H1 (cell line): ENCODE measurements around the gene CCDC192. TPM values are rescaled to one million over a fixed set of nuclear protein-coding genes. Genes with fewer than 3 reads are reported as not detected.

Experiments used
- CTCF ChIA-PET: fragments of 300-600 bp; sonication (Branson Sonifier 250); formaldehyde crosslinking; loops from one replicate; lab custom pipeline; 2021; ENCODE audit not compliant: partially characterized antibody; lab: Charles Lee
- POLR2A ChIA-PET: fragments of 300-600 bp; sonication (Branson Sonifier 250); formaldehyde crosslinking; loops from one replicate; lab custom pipeline; 2021; ENCODE audit warnings: inconsistent platforms; ENCODE audit not compliant: partially characterized antibody; lab: Charles Lee
- DNase-seq, 2 experiments: peaks; one replicate each; pipeline versions ENCODE4 v3.0.0 to v3.0.0-alpha.2; 2010 to 2022; ENCODE audit warnings: low spot score in 2 of 2, low read depth in 1 of 2, mixed read lengths in 1 of 2
- FAIRE-seq: peaks from 2 replicates; lab custom pipeline; 2011; peaks lifted over from hg19 to GRCh38; lab: Jason Lieb, UNC
- H2AFZ ChIP-seq: 2 replicates; pipeline ENCODE4 v1.8.1; 2012; ENCODE audit warnings: low read length, inconsistent platforms
- H2AK5ac ChIP-seq: 2 replicates; pipeline ENCODE4 v1.6.1; 2013; ENCODE audit warnings: low read depth, low read length
- H2BK120ac ChIP-seq: replicated peaks from 2 replicates; pipeline ENCODE3; 2013; ENCODE audit warnings: low read depth, low read length, inconsistent platforms
- H2BK12ac ChIP-seq: 2 replicates; pipeline ENCODE4 v1.6.1; 2013; ENCODE audit warnings: low read depth, low read length
- H2BK15ac ChIP-seq: 2 replicates; pipeline ENCODE4 v1.6.1; 2013; ENCODE audit warnings: low read length
- H2BK20ac ChIP-seq: 2 replicates; pipeline ENCODE4 v1.6.1; 2013; ENCODE audit warnings: low read length
- H2BK5ac ChIP-seq: 2 replicates; pipeline ENCODE4 v1.6.1; 2013; ENCODE audit warnings: low read depth, low read length
- H3K14ac ChIP-seq: 2 replicates; pipeline ENCODE4 v1.6.1; 2013; ENCODE audit warnings: inconsistent platforms; ENCODE audit not compliant: insufficient read length
- H3K18ac ChIP-seq: 2 replicates; pipeline ENCODE4 v1.6.1; 2013; ENCODE audit warnings: low read length; ENCODE audit errors: extremely low read depth
- H3K23ac ChIP-seq: 2 replicates; pipeline ENCODE4 v1.6.1; 2013; ENCODE audit warnings: inconsistent platforms; ENCODE audit not compliant: insufficient read length
- H3K23me2 ChIP-seq: 2 replicates; pipeline ENCODE4 v1.6.1; 2013; ENCODE audit warnings: low read depth, low read length
- H3K27ac ChIP-seq: 2 replicates; pipeline ENCODE4 v1.6.1; 2011; ENCODE audit warnings: low read depth, low read length, inconsistent platforms
- H3K27me3 ChIP-seq, 4 experiments: replicated peaks in 1 of 4; 1 replicate in 1 of 4; 2 replicates in 3 of 4; pipeline versions ENCODE4 v1.6.1 to v1.8.1; 2011 to 2013; ENCODE audit warnings: low read length in 3 of 4, mild to moderate bottlenecking in 3 of 4, inconsistent platforms in 2 of 4, mixed read lengths in 2 of 4, moderate library complexity in 1 of 4; ENCODE audit not compliant: control insufficient read depth in 3 of 4, insufficient read depth in 3 of 4; ENCODE audit errors: extremely low read depth in 1 of 4
- H3K36me3 ChIP-seq, 4 experiments: 2 replicates each; pipeline versions ENCODE4 v1.6.1 to v1.8.1; 2011 to 2013; ENCODE audit warnings: mild to moderate bottlenecking in 4 of 4, low read length in 3 of 4, moderate library complexity in 2 of 4, control low read depth in 1 of 4, inconsistent platforms in 1 of 4; ENCODE audit not compliant: insufficient read depth in 4 of 4, control insufficient read depth in 2 of 4
- H3K4ac ChIP-seq: replicated peaks from 2 replicates; pipeline ENCODE3; 2013; ENCODE audit warnings: low read length, low read depth, mixed read lengths, inconsistent platforms; ENCODE audit not compliant: insufficient read length
- H3K4me1 ChIP-seq, 4 experiments: replicated peaks in 1 of 4; 1 replicate in 1 of 4; 2 replicates in 3 of 4; pipeline versions ENCODE4 v1.6.1 to v1.8.1; 2011 to 2013; ENCODE audit warnings: low read length in 3 of 4, inconsistent platforms in 2 of 4, mixed read lengths in 1 of 4; ENCODE audit not compliant: insufficient read depth in 4 of 4, control insufficient read depth in 3 of 4
- H3K4me2 ChIP-seq, 2 experiments: 2 replicates each; pipeline versions ENCODE4 v1.6.1 to v1.8.1; 2011 to 2013; ENCODE audit warnings: low read depth in 2 of 2, low read length in 2 of 2, control low read depth in 1 of 2, inconsistent platforms in 1 of 2, mild to moderate bottlenecking in 1 of 2; ENCODE audit not compliant: insufficient read depth in 1 of 2
- H3K4me3 ChIP-seq, 4 experiments: fragments of 200-600, 300-600 bp in 1 of 4; sonication (generic), shearing (Covaris generic), sonication (Bioruptor Twin) in 1 of 4; 2 replicates each; pipeline versions ENCODE4 v1.5.1 to v1.8.1; 2011 to 2016; ENCODE audit warnings: low read length in 4 of 4, low read depth in 3 of 4, control low read depth in 2 of 4, inconsistent platforms in 2 of 4, mild to moderate bottlenecking in 2 of 4, mixed read lengths in 1 of 4, moderate library complexity in 1 of 4; ENCODE audit not compliant: insufficient read depth in 2 of 4; ENCODE audit errors: extremely low read depth in 1 of 4
- H3K56ac ChIP-seq: replicated peaks from 2 replicates; pipeline ENCODE3; 2013; ENCODE audit warnings: low read depth, mild to moderate bottlenecking, mixed read lengths, low read length, inconsistent platforms; ENCODE audit not compliant: insufficient read length
- H3K79me1 ChIP-seq: 2 replicates; pipeline ENCODE4 v1.6.1; 2013; ENCODE audit warnings: low read depth, low read length, control low read depth
- H3K79me2 ChIP-seq, 2 experiments: 2 replicates each; pipeline versions ENCODE4 v1.6.1 to v1.8.1; 2012 to 2013; ENCODE audit warnings: low read length in 2 of 2, mild to moderate bottlenecking in 2 of 2, inconsistent platforms in 1 of 2; ENCODE audit not compliant: insufficient read depth in 2 of 2, control insufficient read depth in 1 of 2
- H3K9ac ChIP-seq, 4 experiments: replicated peaks in 1 of 4; 1 replicate in 1 of 4; 2 replicates in 3 of 4; pipeline versions ENCODE4 v1.6.1 to v1.8.1; 2011 to 2013; ENCODE audit warnings: low read depth in 3 of 4, low read length in 3 of 4, control low read depth in 2 of 4, mild to moderate bottlenecking in 2 of 4, moderate library complexity in 2 of 4, inconsistent platforms in 1 of 4; ENCODE audit errors: extremely low read depth in 1 of 4
- H3K9me3 ChIP-seq, 2 experiments: 2 replicates each; pipeline versions ENCODE4 v1.6.1 to v1.8.1; 2012 to 2013; ENCODE audit warnings: mild to moderate bottlenecking in 2 of 2, moderate library complexity in 2 of 2, control low read depth in 1 of 2, inconsistent platforms in 1 of 2, low read depth in 1 of 2, low read length in 1 of 2, mixed read lengths in 1 of 2; ENCODE audit not compliant: insufficient read depth in 2 of 2
- H4K20me1 ChIP-seq, 2 experiments: replicated peaks in 1 of 2; 2 replicates each; pipeline versions ENCODE3 to v1.8.1; 2011 to 2013; ENCODE audit warnings: inconsistent platforms in 2 of 2, low read length in 2 of 2, mild to moderate bottlenecking in 1 of 2; ENCODE audit not compliant: insufficient read depth in 2 of 2, control insufficient read depth in 1 of 2
- H4K5ac ChIP-seq: 2 replicates; pipeline ENCODE4 v1.6.1; 2013; ENCODE audit warnings: low read length, low read depth, mixed read lengths, inconsistent platforms; ENCODE audit not compliant: insufficient read length
- H4K8ac ChIP-seq: 2 replicates; pipeline ENCODE4 v1.8.0; 2013; ENCODE audit warnings: mild to moderate bottlenecking, moderate library complexity, low read length, inconsistent platforms; ENCODE audit not compliant: insufficient read depth; ENCODE audit errors: extremely low read depth
- H4K91ac ChIP-seq: replicated peaks from 2 replicates; pipeline ENCODE3; 2013; ENCODE audit warnings: low read length, mixed read lengths, inconsistent platforms; ENCODE audit not compliant: insufficient read length
- CREB1 ChIP-seq: IDR thresholded peaks from 2 replicates; pipeline ENCODE4 v1.6.1; 2012; ENCODE audit warnings: inconsistent platforms
- GTF2F1 ChIP-seq: IDR thresholded peaks from 2 replicates; pipeline ENCODE4 v1.6.1; 2012; ENCODE audit warnings: low read depth, low read length, improper control_type of control experiment, borderline replicate concordance
- JUN ChIP-seq: IDR thresholded peaks from 2 replicates; pipeline ENCODE4 v1.6.1; 2011; ENCODE audit warnings: low read depth, mild to moderate bottlenecking, improper control_type of control experiment, low read length
- PHF8 ChIP-seq: fragments of 200-600 bp; sonication (generic); conservative IDR thresholded peaks from 2 replicates; pipeline ENCODE4 v1.7.1; 2012; ENCODE audit warnings: low read depth, mild to moderate bottlenecking, inconsistent platforms, low read length, moderate library complexity
- POLR2AphosphoS5 ChIP-seq: IDR thresholded peaks from 2 replicates; pipeline ENCODE4 v1.6.1; 2011; ENCODE audit warnings: low read depth, low read length
- WGBS, 2 experiments: shearing (Covaris generic) in 1 of 2; methylation state at CpG; one replicate each; pipeline versions ENCODE4 v1.1.6 to v1.1.7; 2013 to 2015; ENCODE audit warnings: low lambda C conversion rate in 2 of 2, mixed read lengths in 2 of 2, inconsistent platforms in 1 of 2, low coverage in 1 of 2, missing lambda C conversion rate in 1 of 2; ENCODE audit not compliant: insufficient replicate concordance in 2 of 2, insufficient coverage in 1 of 2, insufficient read length in 1 of 2; ENCODE audit errors: extremely low coverage in 1 of 2, missing lambda C conversion rate in 1 of 2; 5-methylcytosine and 5-hydroxymethylcytosine counted together
- polyA plus RNA-seq, 7 experiments: library from polyadenylated mRNA; depleted of rRNA in 3 of 7; stranded (reverse) in 5 of 7; unstranded in 2 of 7; fragments of >200 nt in 5 of 7; fragments of 200-250 nt in 2 of 7; gene quantifications; 1 replicate in 5 of 7; 2 replicates in 1 of 7; 4 replicates in 1 of 7; pipeline versions ENCODE4 v1.2.1 to v1.2.3, GENCODE V29; 2011 to 2013; ENCODE audit warnings: missing spikeins in 2 of 7, mixed read lengths in 2 of 7
- total RNA-seq: library from RNA; stranded (reverse); fragmentation: NEBNext Ultra II Directional; extraction: Animal tissue kit (Norgen Biotek cat#: 25700); gene quantifications from 2 replicates; pipeline ENCODE4 v1.2.1, GENCODE V29; 2021

Gene CCDC192
- total and polyA plus RNA-seq, 2 of the 8 experiments (the other 6 are each of a cell fraction or from before 2014, with no cell fraction given) = 0.61 TPM; not detected in 1

- H2AK5ac ChIP-seq = no peak overlapping the region
- H3K23me2 ChIP-seq = no peaks in the 10 kb centered on the region
- no peak overlapping the region for H3K56ac ChIP-seq
- H2BK5ac ChIP-seq = no peak overlapping the region
- H2BK120ac ChIP-seq = no peak overlapping the region
- no peak overlapping the region for H2AFZ ChIP-seq
- H4K20me1 ChIP-seq = no peaks in the 10 kb centered on the region
- no peak overlapping the region for H3K27ac ChIP-seq
- H3K36me3 ChIP-seq = no peaks in the 10 kb centered on the region
- H4K91ac ChIP-seq = no peak overlapping the region
- H3K14ac ChIP-seq = no peak overlapping the region
- peaks cover 0 to 1% (median 0%) of the 10 kb centered on the region in 4 experiments; a peak in 1 of 7 replicates for H3K27me3 ChIP-seq
- no peaks in the 10 kb centered on the region for H3K79me1 ChIP-seq
- ChIA-PET CTCF (no interaction called here), POLR2A (no interaction called here)
- FAIRE-seq (no peak), DNase-seq (no peak)
- no peak overlapping the region for H3K4me3 ChIP-seq
- no peaks in the 10 kb centered on the region for H3K9me3 ChIP-seq
- no peak overlapping the region for H3K4me2 ChIP-seq
- H4K5ac ChIP-seq = no peak overlapping the region
- H3K23ac ChIP-seq = no peak overlapping the region
- no peak overlapping the region for H3K9ac ChIP-seq
- H3K18ac ChIP-seq = no peak overlapping the region
- H4K8ac ChIP-seq = no peak overlapping the region
- TF ChIP-seq JUN (no peak), CREB1 (no peak), POLR2AphosphoS5 (no peak), PHF8 (no peak), GTF2F1 (no peak)
- no peak overlapping the region for H3K4ac ChIP-seq
- H3K4me1 ChIP-seq = no peaks in the 10 kb centered on the region
- no peaks in the 10 kb centered on the region for H3K79me2 ChIP-seq
- H2BK20ac ChIP-seq = no peak overlapping the region
- H2BK15ac ChIP-seq = no peak overlapping the region
- WGBS, 2 experiments = 81% methylated on average over 3 of the region's 3 CpGs; no CpG with 5 or more reads in 1 of the 2 experiments
- no peak overlapping the region for H2BK12ac ChIP-seq
Measured at GRCh38 chr5:127707209-127707608, 4.0 kb downstream of the CCDC192 start.
